Cortex of kidney (tissue), 1 donor: ENCODE measurements around the gene ABI1.
"Not testable (repeated sequence)": the region's sequence is repeated elsewhere in the genome, so short reads cannot be mapped to it uniquely, and the experiment has no call there.

Experiments
- DNase-seq: peaks from one replicate; lab custom pipeline; 2025; lab: John Stamatoyannopoulos, UW

ABI1 gene

GRCh38 chr10:26804418-26805393, 56.1 kb downstream of the ABI1 start:
- DNase-seq, result no peak

GRCh38 chr10:26803849-26804248, 56.9 kb downstream of the ABI1 start:
- DNase-seq, result no peak

- DNase-seq, result no peak
These were observed 58.2 kb downstream of the ABI1 start for GRCh38 chr10:26802527-26802926.

- no peak for DNase-seq
These were observed 58.9 kb downstream of the ABI1 start for GRCh38 chr10:26801831-26802230.

- DNase-seq, result no peak
These were observed 59.5 kb downstream of the ABI1 start for GRCh38 chr10:26801274-26801673.

- no peak for DNase-seq
These were observed 60.3 kb downstream of the ABI1 start for GRCh38 chr10:26800468-26800867.

GRCh38 chr10:26799342-26799741, 61.4 kb downstream of the ABI1 start:
- no peak for DNase-seq

- DNase-seq, result no peak
These were observed 62.5 kb downstream of the ABI1 start for GRCh38 chr10:26798298-26798697.

GRCh38 chr10:26797340-26797739, 63.4 kb downstream of the ABI1 start:
- DNase-seq, result no peak

- no peak for DNase-seq
These were observed 67.8 kb downstream of the ABI1 start for GRCh38 chr10:26792758-26793495.

- DNase-seq, result no peak
These were observed 70.3 kb downstream of the ABI1 start for GRCh38 chr10:26790221-26790995.

- DNase-seq, result not testable (repeated sequence)
These were observed 71.0 kb downstream of the ABI1 start for GRCh38 chr10:26789779-26790178.

- DNase-seq, result no peak
These were observed 73.4 kb downstream of the ABI1 start for GRCh38 chr10:26787362-26787761.

GRCh38 chr10:26781797-26782196, 79.0 kb downstream of the ABI1 start:
- no peak for DNase-seq

GRCh38 chr10:26780793-26781601, 79.8 kb downstream of the ABI1 start:
- no peak for DNase-seq

- DNase-seq, result no peak
These were observed 80.5 kb downstream of the ABI1 start for GRCh38 chr10:26780106-26780792.

- no peak for DNase-seq
These were observed 81.4 kb downstream of the ABI1 start for GRCh38 chr10:26779176-26779860.

- no peak for DNase-seq
These were observed 83.1 kb downstream of the ABI1 start for GRCh38 chr10:26777686-26778085.

- no peak for DNase-seq
These were observed 84.5 kb downstream of the ABI1 start for GRCh38 chr10:26776258-26776657.

GRCh38 chr10:26773633-26774032, 87.1 kb downstream of the ABI1 start:
- no peak for DNase-seq
